Neuronal stem cell (in vitro differentiated cells): ENCODE results near the gene DEDD.

Source experiments
- DNase-seq: peaks from one replicate; pipeline ENCODE4 v3.0.0-alpha.2; 2013; ENCODE audit warnings: low spot score
- H2AFZ ChIP-seq: one replicate; pipeline ENCODE4 v1.6.1; 2013; ENCODE audit warnings: mild to moderate bottlenecking, low read length, inconsistent platforms
- H2AK5ac ChIP-seq: 2 replicates; pipeline ENCODE4 v1.6.1; 2013; ENCODE audit warnings: low read depth, mild to moderate bottlenecking, inconsistent platforms, low read length, moderate library complexity, mixed read lengths
- H2BK120ac ChIP-seq: 2 replicates; pipeline ENCODE4 v1.6.1; 2013; ENCODE audit warnings: low read depth, mild to moderate bottlenecking, inconsistent platforms, low read length, moderate library complexity, mixed read lengths
- H2BK12ac ChIP-seq: one replicate; pipeline ENCODE4 v1.6.1; 2013; ENCODE audit warnings: low read length, inconsistent platforms
- H2BK15ac ChIP-seq: 2 replicates; pipeline ENCODE4 v1.6.1; 2013; ENCODE audit warnings: mild to moderate bottlenecking, low read length, inconsistent platforms, mixed read lengths
- H2BK5ac ChIP-seq: one replicate; pipeline ENCODE4 v1.6.1; 2013; ENCODE audit warnings: inconsistent platforms, mild to moderate bottlenecking, low read length, moderate library complexity
- H3K14ac ChIP-seq: one replicate; pipeline ENCODE4 v1.6.1; 2013; ENCODE audit warnings: low read length, inconsistent platforms
- H3K18ac ChIP-seq: 2 replicates; pipeline ENCODE4 v1.6.1; 2013; ENCODE audit warnings: low read length, inconsistent platforms
- H3K23ac ChIP-seq: 2 replicates; pipeline ENCODE4 v1.6.1; 2013; ENCODE audit warnings: low read depth, mild to moderate bottlenecking, mixed read lengths, low read length, inconsistent platforms; ENCODE audit not compliant: poor library complexity
- H3K27ac ChIP-seq: replicated peaks from 3 replicates; pipeline ENCODE4 v1.5.1; 2013; ENCODE audit warnings: low read length, inconsistent platforms
- H3K27me3 ChIP-seq, 3 experiments: 2 replicates each; pipeline ENCODE4 v1.6.1; 2013; ENCODE audit warnings: low read length in 3 of 3, mild to moderate bottlenecking in 2 of 3, inconsistent platforms in 1 of 3, low read depth in 1 of 3, mixed read lengths in 1 of 3, moderate library complexity in 1 of 3; ENCODE audit not compliant: control insufficient read depth in 3 of 3, insufficient read depth in 3 of 3
- H3K36me3 ChIP-seq, 2 donors: replicated peaks in 1 of 2; 2 replicates each; pipeline ENCODE4 v1.6.1; 2013; ENCODE audit warnings: low read length in 2 of 2; ENCODE audit not compliant: control insufficient read depth in 2 of 2, insufficient read depth in 2 of 2
- H3K4ac ChIP-seq: 2 replicates; pipeline ENCODE4 v1.6.1; 2013; ENCODE audit warnings: inconsistent platforms, mild to moderate bottlenecking, low read length, moderate library complexity
- H3K4me1 ChIP-seq, 2 donors: 1 replicate in 1 of 2; 2 replicates in 1 of 2; pipeline ENCODE4 v1.6.1; 2013; ENCODE audit warnings: low read length in 2 of 2, low read depth in 1 of 2; ENCODE audit not compliant: control insufficient read depth in 2 of 2, insufficient read depth in 1 of 2
- H3K4me2 ChIP-seq: one replicate; pipeline ENCODE4 v1.6.1; 2013; ENCODE audit warnings: mild to moderate bottlenecking, low read length, inconsistent platforms; ENCODE audit not compliant: insufficient read depth, poor library complexity, severe bottlenecking
- H3K4me3 ChIP-seq, 2 donors: 2 replicates each; pipeline ENCODE4 v1.5.1; 2013; ENCODE audit warnings: low read length in 2 of 2, mild to moderate bottlenecking in 2 of 2, inconsistent platforms in 1 of 2, moderate library complexity in 1 of 2
- H3K79me1 ChIP-seq: one replicate; pipeline ENCODE4 v1.6.1; 2013; ENCODE audit warnings: low read depth, mild to moderate bottlenecking, inconsistent platforms, low read length, moderate library complexity
- H3K9ac ChIP-seq: one replicate; pipeline ENCODE4 v1.6.1; 2013; ENCODE audit warnings: mild to moderate bottlenecking, low read depth, low read length, inconsistent platforms; ENCODE audit not compliant: poor library complexity
- H3K9me3 ChIP-seq, 2 donors: replicated peaks in 1 of 2; 2 replicates each; pipeline versions ENCODE3 to v1.6.1; 2013; ENCODE audit warnings: low read length in 2 of 2, mild to moderate bottlenecking in 2 of 2, inconsistent platforms in 1 of 2, low read depth in 1 of 2, mixed read lengths in 1 of 2, moderate library complexity in 1 of 2; ENCODE audit not compliant: control insufficient read depth in 2 of 2, insufficient read depth in 1 of 2
- H4K8ac ChIP-seq: one replicate; pipeline ENCODE4 v1.6.1; 2013; ENCODE audit warnings: low read depth, mild to moderate bottlenecking, inconsistent platforms, low read length, moderate library complexity
- H4K91ac ChIP-seq: one replicate; pipeline ENCODE4 v1.6.1; 2013; ENCODE audit warnings: low read length, low read depth, mild to moderate bottlenecking, inconsistent platforms; ENCODE audit not compliant: poor library complexity
- WGBS, 2 donors: extraction: QIAGEN DNeasy Blood & Tissue Kit; methylation state at CpG; one replicate each; pipeline ENCODE4 v1.1.7; 2013; ENCODE audit warnings: missing lambda C conversion rate in 2 of 2, mixed read lengths in 1 of 2; ENCODE audit not compliant: insufficient read length in 2 of 2, insufficient replicate concordance in 1 of 2; ENCODE audit errors: extremely low coverage in 2 of 2; 5-methylcytosine and 5-hydroxymethylcytosine counted together

DEDD gene

GRCh38 chr1:161177936-161178244, 45.4 kb upstream of the DEDD start:
- Histone ChIP-seq H3K18ac (no peak overlapping the region), H2BK120ac (no peak overlapping the region), H3K4me3 (peak overlapping the region; percentile 76 to 79), H4K91ac (no peak overlapping the region), H3K27me3 (no peaks in the 10 kb centered on the region), H2AFZ (peak overlapping the region; percentile 95), H3K4ac (no peak overlapping the region), H3K9ac (no peak overlapping the region), H3K9me3 (no peaks in the 10 kb centered on the region), H3K79me1 (peaks cover 6% of the 10 kb centered on the region), H2BK15ac (no peak overlapping the region), H3K23ac (no peak overlapping the region), H3K27ac (no peak overlapping the region), H3K14ac (no peak overlapping the region), H3K4me1 (peaks cover 6 to 10% of the 10 kb centered on the region in 2 donors), H2AK5ac (no peak overlapping the region), H2BK5ac (no peak overlapping the region), H3K4me2 (peak overlapping the region; percentile 82), H4K8ac (no peak overlapping the region), H2BK12ac (no peak overlapping the region), H3K36me3 (peaks cover 20 to 30% of the 10 kb centered on the region in 2 donors)
- WGBS, 2 donors, result no CpG with 5 or more reads among the region's 9 CpGs
- no peak for DNase-seq

GRCh38 chr1:161177112-161177935, 44.9 kb upstream of the DEDD start, which contains the start of gene B4GALT3:
B4GALT3 (minus strand) TSS chr1:161177507; CDS start chr1:161176060, 1,447 bp downstream.
- H4K91ac ChIP-seq, result no peak within 1 kb of the TSS
- H3K23ac ChIP-seq, result peak within 1 kb of the TSS; percentile 76
- no peaks in the 10 kb centered on the region for H3K9me3 ChIP-seq
- H2BK120ac ChIP-seq, result no peak within 1 kb of the TSS
- peaks cover 6% of the 10 kb centered on the region for H3K79me1 ChIP-seq
- peak within 1 kb of the TSS; percentile 95 for H2AFZ ChIP-seq
- peak; percentile 82 for DNase-seq
- peaks cover 22 to 36% of the 10 kb centered on the region in 2 donors for H3K36me3 ChIP-seq
- H3K27ac ChIP-seq, result no peak within 1 kb of the TSS
- peak within 1 kb of the TSS; percentile 95 for H3K9ac ChIP-seq
- no CpG with 5 or more reads among the region's 50 CpGs for WGBS, 2 donors
- peak within 1 kb of the TSS; percentile 43 for H2AK5ac ChIP-seq
- H3K4ac ChIP-seq, result no peak within 1 kb of the TSS
- peak within 1 kb of the TSS; percentile 79 to 84 for H3K4me3 ChIP-seq
- no peak within 1 kb of the TSS for H4K8ac ChIP-seq
- no peaks in the 10 kb centered on the region for H3K27me3 ChIP-seq
- H3K4me1 ChIP-seq, result peaks cover 6 to 10% of the 10 kb centered on the region in 2 donors
- peak within 1 kb of the TSS; percentile 90 for H3K4me2 ChIP-seq
- H2BK12ac ChIP-seq, result no peak within 1 kb of the TSS
- H2BK5ac ChIP-seq, result peak within 1 kb of the TSS; percentile 84
- peak within 1 kb of the TSS; percentile 92 for H3K18ac ChIP-seq
- H2BK15ac ChIP-seq, result peak within 1 kb of the TSS; percentile 82
- no peak within 1 kb of the TSS for H3K14ac ChIP-seq

GRCh38 chr1:161176468-161177111, 44.1 kb upstream of the DEDD start:
- H3K27ac ChIP-seq, result no peak overlapping the region
- H4K91ac ChIP-seq, result no peak overlapping the region
- peak overlapping the region; percentile 90 for H3K4me2 ChIP-seq
- peak overlapping the region; percentile 95 for H3K9ac ChIP-seq
- peaks cover 6% of the 10 kb centered on the region for H3K79me1 ChIP-seq
- peaks cover 6 to 10% of the 10 kb centered on the region in 2 donors for H3K4me1 ChIP-seq
- H3K27me3 ChIP-seq, result no peaks in the 10 kb centered on the region
- no peak overlapping the region for H4K8ac ChIP-seq
- no peak overlapping the region for H3K4ac ChIP-seq
- peaks cover 27 to 43% of the 10 kb centered on the region in 2 donors for H3K36me3 ChIP-seq
- H2BK12ac ChIP-seq, result no peak overlapping the region
- no peak overlapping the region for H2BK120ac ChIP-seq
- no CpG with 5 or more reads among the region's 17 CpGs for WGBS, 2 donors
- H2AFZ ChIP-seq, result peak overlapping the region; percentile 95
- peak overlapping the region; percentile 84 for H2BK5ac ChIP-seq
- peak overlapping the region; percentile 92 for H3K18ac ChIP-seq
- no peaks in the 10 kb centered on the region for H3K9me3 ChIP-seq
- peak overlapping the region; percentile 79 to 84 for H3K4me3 ChIP-seq
- DNase-seq, result no peak
- peak overlapping the region; percentile 43 for H2AK5ac ChIP-seq
- peak overlapping the region; percentile 76 for H3K23ac ChIP-seq
- no peak overlapping the region for H2BK15ac ChIP-seq
- H3K14ac ChIP-seq, result no peak overlapping the region
